Astrocyte (in vitro differentiated cells and primary cell): ENCODE measurements around the gene ZNF839. TPM values are rescaled to one million over a fixed set of nuclear protein-coding genes. Genes with fewer than 3 reads are reported as not detected.
A peak's percentile ranks its signal among the peaks of the same experiment; 100 is the strongest.
"Not testable (repeated sequence)": the region's sequence is repeated elsewhere in the genome, so short reads cannot be mapped to it uniquely, and the experiment has no call there.

ENCODE experiments used
- DNase-seq: peaks from one replicate; pipeline ENCODE4 v3.0.0-alpha.2; 2010; ENCODE audit warnings: low read depth
- FAIRE-seq: peaks from 2 replicates; lab custom pipeline; 2011; peaks lifted over from hg19 to GRCh38; lab: Jason Lieb, UNC
- H2AFZ ChIP-seq: 2 replicates; pipeline ENCODE4 v1.6.0; 2012; ENCODE audit warnings: low read depth, low read length, inconsistent platforms
- H3K27ac ChIP-seq: 2 replicates; pipeline ENCODE4 v1.5.1; 2011; ENCODE audit warnings: low read depth, low read length, inconsistent platforms
- H3K27me3 ChIP-seq: 2 replicates; pipeline ENCODE4 v1.6.0; 2011; ENCODE audit warnings: low read length, inconsistent platforms; ENCODE audit not compliant: insufficient read depth
- H3K36me3 ChIP-seq: 2 replicates; pipeline ENCODE4 v1.5.1; 2011; ENCODE audit warnings: low read length, inconsistent platforms; ENCODE audit not compliant: insufficient read depth
- H3K4me1 ChIP-seq: 2 replicates; pipeline ENCODE4 v1.5.1; 2011; ENCODE audit warnings: low read length, inconsistent platforms; ENCODE audit not compliant: insufficient read depth
- H3K4me2 ChIP-seq: 2 replicates; pipeline ENCODE4 v1.6.0; 2012; ENCODE audit warnings: low read length, inconsistent platforms
- H3K4me3 ChIP-seq: 2 replicates; pipeline ENCODE4 v1.5.1; 2011; ENCODE audit warnings: low read depth, mild to moderate bottlenecking, low read length, inconsistent platforms; ENCODE audit not compliant: insufficient read depth
- H3K79me2 ChIP-seq: 2 replicates; pipeline ENCODE4 v1.6.0; 2012; ENCODE audit warnings: mild to moderate bottlenecking, low read length, inconsistent platforms; ENCODE audit not compliant: insufficient read depth
- H3K9ac ChIP-seq: 2 replicates; pipeline ENCODE4 v1.6.0; 2012; ENCODE audit warnings: mild to moderate bottlenecking, low read length, inconsistent platforms
- H3K9me3 ChIP-seq: 2 replicates; pipeline ENCODE4 v1.5.1; 2012; ENCODE audit warnings: low read depth, mild to moderate bottlenecking, low read length, inconsistent platforms; ENCODE audit not compliant: insufficient read depth
- H4K20me1 ChIP-seq: 2 replicates; pipeline ENCODE4 v1.6.0; 2012; ENCODE audit warnings: low read length, inconsistent platforms; ENCODE audit not compliant: insufficient read depth
- H3K27ac Mint-ChIP-seq: one replicate; pipeline ENCODE4 v1.8.0; 2021; ENCODE audit warnings: mild to moderate bottlenecking, mixed read lengths; ENCODE audit not compliant: unreplicated experiment
- H3K27me3 Mint-ChIP-seq: one replicate; pipeline ENCODE4 v1.8.0; 2021; ENCODE audit warnings: low read depth, mixed read lengths; ENCODE audit not compliant: unreplicated experiment
- H3K36me3 Mint-ChIP-seq: one replicate; pipeline ENCODE4 v1.8.0; 2021; ENCODE audit warnings: low read depth, mixed read lengths; ENCODE audit not compliant: unreplicated experiment
- H3K4me1 Mint-ChIP-seq: one replicate; pipeline ENCODE4 v1.8.0; 2021; ENCODE audit warnings: low read depth, mixed read lengths; ENCODE audit not compliant: unreplicated experiment
- H3K4me3 Mint-ChIP-seq: one replicate; pipeline ENCODE4 v1.8.0; 2021; ENCODE audit warnings: mild to moderate bottlenecking, moderate library complexity, mixed read lengths; ENCODE audit not compliant: unreplicated experiment
- H3K9me3 Mint-ChIP-seq: one replicate; pipeline ENCODE4 v1.8.0; 2021; ENCODE audit warnings: mild to moderate bottlenecking, mixed read lengths; ENCODE audit not compliant: unreplicated experiment
- CTCF ChIP-seq: IDR thresholded peaks from 2 replicates; pipeline ENCODE4 v1.5.1; 2011; ENCODE audit warnings: low read depth, mild to moderate bottlenecking, inconsistent platforms, low read length, moderate library complexity; ENCODE audit not compliant: insufficient read depth
- EZH2 ChIP-seq: IDR thresholded peaks from 2 replicates; pipeline ENCODE4 v1.6.1; 2012; ENCODE audit warnings: mild to moderate bottlenecking, low read length, inconsistent platforms; ENCODE audit not compliant: insufficient read depth
- total RNA-seq: library from RNA; stranded (reverse); gene quantifications from 2 replicates; pipeline ENCODE4 v1.2.1, GENCODE V29; 2021

ZNF839 gene
- total RNA-seq, 1 donor from 2014 or later, result 8.0 TPM

DNA sequence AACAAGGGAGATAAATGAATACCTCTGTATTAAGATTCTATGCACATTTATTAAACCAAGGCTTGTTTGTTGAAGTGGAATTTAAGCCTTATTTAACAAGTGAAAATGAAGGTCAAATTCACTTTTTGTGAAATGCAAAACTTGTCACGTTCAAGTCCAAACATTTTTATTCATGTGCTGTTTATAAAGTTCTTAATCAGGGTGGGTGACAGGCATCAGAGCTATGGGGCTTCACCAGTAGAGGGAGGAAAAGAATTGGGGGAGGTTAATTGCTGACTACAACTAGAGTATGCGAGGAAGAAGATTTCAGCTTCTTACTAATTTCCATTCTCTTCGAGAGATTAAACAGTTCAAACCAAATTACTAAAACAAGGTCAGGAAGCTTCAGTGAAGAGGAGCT, 24.3 kb upstream of the ZNF839 start:
- Histone ChIP-seq H3K27me3 (no peaks in the 10 kb centered on the region), H3K9me3 (no peaks in the 10 kb centered on the region), H3K4me2 (peak overlapping the region; percentile 46), H3K9ac (peak overlapping the region; percentile 56), H4K20me1 (no peaks in the 10 kb centered on the region), H3K4me3 (no peak overlapping the region), H2AFZ (no peak overlapping the region), H3K27ac (peak overlapping the region; percentile 52), H3K79me2 (peaks cover 50% of the 10 kb centered on the region), H3K4me1 (peaks cover 20% of the 10 kb centered on the region), H3K36me3 (peaks cover 4% of the 10 kb centered on the region)
- Mint-ChIP-seq H3K4me1 (no peaks in the 10 kb centered on the region), H3K4me3 (no peak overlapping the region), H3K36me3 (peaks cover 4% of the 10 kb centered on the region), H3K9me3 (peaks cover 5% of the 10 kb centered on the region), H3K27ac (no peak overlapping the region), H3K27me3 (no peaks in the 10 kb centered on the region)
- peak; percentile 45 for DNase-seq
- TF ChIP-seq EZH2 (no peak), CTCF (peak; percentile 53)
- FAIRE-seq, result peak; percentile 71

DNA sequence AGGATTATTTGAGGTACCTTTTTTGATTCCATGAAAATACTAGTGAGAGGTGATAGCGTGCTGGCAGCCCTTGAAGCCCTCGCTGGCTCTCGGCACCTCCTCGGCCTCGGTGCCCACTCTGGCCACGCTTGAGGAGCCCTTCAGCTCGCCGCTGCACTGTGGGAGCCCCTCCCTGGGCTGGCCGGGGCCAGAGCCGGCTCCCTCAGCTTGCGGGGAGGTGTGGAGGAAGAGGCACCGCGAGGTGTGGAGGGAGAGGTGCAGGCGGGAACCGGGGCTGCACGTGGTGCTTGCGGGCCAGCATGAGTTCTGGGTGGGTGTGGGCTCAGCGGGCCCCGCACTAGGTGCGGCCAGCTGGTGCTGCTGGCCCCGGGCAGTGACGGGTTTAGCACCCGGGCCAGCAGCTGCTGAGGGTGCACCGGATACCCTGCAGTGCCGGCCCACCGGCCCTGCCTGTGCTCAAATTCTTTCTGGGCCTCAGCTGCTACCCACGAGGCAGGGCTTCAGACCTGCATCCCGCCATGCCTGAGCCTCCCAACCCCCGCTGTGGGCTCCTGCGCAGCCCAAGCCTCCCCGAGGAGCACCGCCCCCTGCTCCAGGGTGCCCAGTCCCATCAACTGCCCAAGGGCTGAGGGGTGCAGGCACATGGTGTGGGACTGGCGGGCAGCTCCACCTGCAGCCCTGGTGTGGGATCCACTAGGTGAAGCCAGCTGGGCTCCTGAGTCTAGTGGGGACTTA, 21.9 kb upstream of the ZNF839 start:
- Histone ChIP-seq H3K79me2 (peaks cover 54% of the 10 kb centered on the region), H3K4me1 (peaks cover 23% of the 10 kb centered on the region)
- no peak for FAIRE-seq

DNA sequence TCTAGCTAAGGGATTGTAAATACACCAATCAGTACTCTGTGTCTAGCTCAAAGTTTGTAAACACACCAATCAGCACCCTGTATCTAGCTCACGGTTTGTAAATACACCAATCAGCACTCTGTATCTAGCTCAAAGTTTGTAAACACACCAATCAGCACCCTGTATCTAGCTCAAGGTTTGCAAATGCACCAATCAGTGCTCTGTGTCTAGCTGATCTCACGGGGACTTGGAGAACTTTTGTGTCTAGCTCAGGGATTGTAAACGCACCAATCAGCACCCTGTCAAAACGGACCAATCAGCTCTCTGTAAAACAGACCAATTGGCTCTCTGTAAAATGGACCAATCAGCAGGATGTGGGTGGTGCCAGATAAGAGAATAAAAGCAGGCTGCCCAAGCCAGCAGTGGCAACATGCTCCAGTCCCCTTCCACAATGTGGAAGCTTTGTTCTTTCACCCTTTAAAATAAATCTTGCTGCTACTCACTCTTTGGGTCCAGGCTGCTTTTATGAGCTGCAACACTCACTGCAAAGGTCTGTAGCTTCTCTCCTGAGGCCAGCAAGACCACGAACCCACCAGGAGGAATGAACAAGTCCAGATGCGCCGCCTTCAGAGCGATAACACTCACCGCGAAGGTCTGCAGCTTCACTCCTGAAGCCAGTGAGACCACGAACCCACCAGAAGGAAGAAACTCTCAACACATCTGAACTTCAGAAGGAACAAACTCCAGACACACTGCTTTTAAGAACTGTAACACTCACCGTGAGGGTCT, 21.1 kb upstream of the ZNF839 start:
- H4K20me1 ChIP-seq, FAIRE-seq: not testable (repeated sequence)
- peaks cover 62% of the 10 kb centered on the region for H3K79me2 ChIP-seq

More for the DNA sequence above, 21.9 kb upstream of the ZNF839 start:
- no peak for DNase-seq
- no peaks in the 10 kb centered on the region for H3K27me3 Mint-ChIP-seq
- H3K9me3 ChIP-seq, result no peaks in the 10 kb centered on the region
- H2AFZ ChIP-seq, result no peak overlapping the region
- H3K27me3 ChIP-seq, result no peaks in the 10 kb centered on the region
- H3K4me2 ChIP-seq, result no peak overlapping the region
- H4K20me1 ChIP-seq, result no peaks in the 10 kb centered on the region
- peaks cover 4% of the 10 kb centered on the region for H3K36me3 ChIP-seq
- no peak overlapping the region for H3K27ac Mint-ChIP-seq
- H3K9me3 Mint-ChIP-seq, result peaks cover 5% of the 10 kb centered on the region
- H3K27ac ChIP-seq, result no peak overlapping the region
- H3K4me3 Mint-ChIP-seq, result no peak overlapping the region
- TF ChIP-seq EZH2 (no peak), CTCF (no peak)
- H3K36me3 Mint-ChIP-seq, result peaks cover 4% of the 10 kb centered on the region
- H3K4me1 Mint-ChIP-seq, result no peaks in the 10 kb centered on the region
- H3K9ac ChIP-seq, result no peak overlapping the region
- H3K4me3 ChIP-seq, result no peak overlapping the region

More for the DNA sequence above, 21.1 kb upstream of the ZNF839 start:
- H3K27ac Mint-ChIP-seq, H3K9me3 Mint-ChIP-seq, H3K4me3 Mint-ChIP-seq, H3K4me2 ChIP-seq, H3K27me3 ChIP-seq, H3K36me3 Mint-ChIP-seq, H3K36me3 ChIP-seq, H2AFZ ChIP-seq, H3K27me3 Mint-ChIP-seq, H3K9ac ChIP-seq, H3K9me3 ChIP-seq, H3K4me1 Mint-ChIP-seq, H3K27ac ChIP-seq, DNase-seq, H3K4me3 ChIP-seq: not testable (repeated sequence)
- peaks cover 23% of the 10 kb centered on the region for H3K4me1 ChIP-seq
